Neural cell (in vitro differentiated cells): ENCODE results near the gene FAM72D.
"Not testable (repeated sequence)": the region's sequence is repeated elsewhere in the genome, so short reads cannot be mapped to it uniquely, and the experiment has no call there.

Source experiments
- CTCF ChIP-seq: fragments of 450-650 bp; IDR thresholded peaks from 2 replicates; pipeline ENCODE4 v1.5.1; 2014; ENCODE audit warnings: antibody characterized with exemption, mild to moderate bottlenecking, moderate library complexity; ENCODE audit not compliant: poor library complexity, severe bottlenecking
- EP300 ChIP-seq: fragments of 450-650 bp; conservative IDR thresholded peaks from 2 replicates; pipeline ENCODE4 v1.6.1; 2014; ENCODE audit warnings: antibody characterized with exemption, mild to moderate bottlenecking, moderate library complexity; ENCODE audit not compliant: poor library complexity, severe bottlenecking
- EZH2 ChIP-seq: fragments of 200-600, 300-800 bp; shearing (Covaris generic), sonication (generic); IDR thresholded peaks from 2 replicates; pipeline ENCODE4 v1.6.1; 2014; ENCODE audit warnings: antibody characterized with exemption, low read length, borderline replicate concordance, mild to moderate bottlenecking; ENCODE audit not compliant: insufficient read depth, poor library complexity, severe bottlenecking
- MXI1 ChIP-seq: fragments of 450-650 bp; conservative IDR thresholded peaks from 2 replicates; pipeline ENCODE4 v1.6.1; 2014; ENCODE audit warnings: antibody characterized with exemption, mild to moderate bottlenecking; ENCODE audit not compliant: poor library complexity, severe bottlenecking
- POLR2AphosphoS5 ChIP-seq: IDR thresholded peaks from 2 replicates; pipeline ENCODE4 v1.6.1; 2012
- RAD21 ChIP-seq: fragments of 450-650 bp; conservative IDR thresholded peaks from 2 replicates; pipeline ENCODE4 v1.6.1; 2014; ENCODE audit warnings: antibody characterized with exemption, mild to moderate bottlenecking, moderate library complexity
- REST ChIP-seq: IDR thresholded peaks from 2 replicates; pipeline ENCODE4 v1.6.1; 2012; ENCODE audit warnings: borderline replicate concordance
- SMC3 ChIP-seq: fragments of 450-650 bp; conservative IDR thresholded peaks from 2 replicates; pipeline ENCODE4 v1.6.1; 2014; ENCODE audit warnings: antibody characterized with exemption, mild to moderate bottlenecking, moderate library complexity; ENCODE audit not compliant: poor library complexity
- TAF1 ChIP-seq: IDR thresholded peaks from 2 replicates; pipeline ENCODE4 v1.6.1; 2012; ENCODE audit warnings: low read depth

GRCh38 chr1:145114560-145115057 is 18.8 kb downstream of the FAM72D start:
- TF ChIP-seq EZH2, CTCF, REST, EP300, POLR2AphosphoS5, TAF1, MXI1, SMC3, RAD21: not testable (repeated sequence)
